ENCODE results near the gene GP9.

DNA sequence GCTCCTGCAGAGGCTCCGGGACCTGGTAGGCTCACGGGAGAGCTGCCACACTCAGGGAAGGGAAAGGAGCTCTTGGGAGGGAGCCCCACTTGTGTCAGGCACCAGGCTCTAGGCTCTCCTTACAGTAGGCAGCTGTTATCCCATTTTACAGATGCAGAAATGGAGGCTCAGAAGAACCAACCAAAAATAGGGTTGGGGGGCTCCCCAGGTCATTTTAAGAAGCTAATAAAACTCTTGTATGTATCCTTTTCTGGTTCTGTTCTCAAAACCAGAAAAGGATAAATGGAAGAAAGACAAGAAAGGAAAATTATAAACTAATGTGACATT lies 23.5 kb upstream of the GP9 start:
- TF ChIP-seq, protein P1, sequence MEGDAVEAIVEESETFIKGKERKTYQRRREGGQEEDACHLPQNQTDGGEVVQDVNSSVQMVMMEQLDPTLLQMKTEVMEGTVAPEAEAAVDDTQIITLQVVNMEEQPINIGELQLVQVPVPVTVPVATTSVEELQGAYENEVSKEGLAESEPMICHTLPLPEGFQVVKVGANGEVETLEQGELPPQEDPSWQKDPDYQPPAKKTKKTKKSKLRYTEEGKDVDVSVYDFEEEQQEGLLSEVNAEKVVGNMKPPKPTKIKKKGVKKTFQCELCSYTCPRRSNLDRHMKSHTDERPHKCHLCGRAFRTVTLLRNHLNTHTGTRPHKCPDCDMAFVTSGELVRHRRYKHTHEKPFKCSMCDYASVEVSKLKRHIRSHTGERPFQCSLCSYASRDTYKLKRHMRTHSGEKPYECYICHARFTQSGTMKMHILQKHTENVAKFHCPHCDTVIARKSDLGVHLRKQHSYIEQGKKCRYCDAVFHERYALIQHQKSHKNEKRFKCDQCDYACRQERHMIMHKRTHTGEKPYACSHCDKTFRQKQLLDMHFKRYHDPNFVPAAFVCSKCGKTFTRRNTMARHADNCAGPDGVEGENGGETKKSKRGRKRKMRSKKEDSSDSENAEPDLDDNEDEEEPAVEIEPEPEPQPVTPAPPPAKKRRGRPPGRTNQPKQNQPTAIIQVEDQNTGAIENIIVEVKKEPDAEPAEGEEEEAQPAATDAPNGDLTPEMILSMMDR (IDR thresholded peaks at IDR 0.05), result no peak
- no peak for TF ChIP-seq ZFX (IDR thresholded peaks at IDR 0.05; ENCODE audit: borderline replicate concordance)

All from 22Rv1 (cell line).